Stimulated activated CD4-positive, alpha-beta T cell treated with anti-CD3 and anti-CD28 coated beads, Interleukin-1b, Interleukin-23, amount 100 ng/mL, for 24 hours (primary cell): ENCODE measurements around the gene LIG1.
"Not testable (repeated sequence)": the region's sequence is repeated elsewhere in the genome, so short reads cannot be mapped to it uniquely, and the experiment has no call there.

Experiments used
- DNase-seq, 4 experiments: peaks; one replicate each; pipeline ENCODE4 v3.0.0-alpha.2; 2020; ENCODE audit warnings: low read depth in 4 of 4, low spot score in 1 of 4

The LIG1 gene

DNA sequence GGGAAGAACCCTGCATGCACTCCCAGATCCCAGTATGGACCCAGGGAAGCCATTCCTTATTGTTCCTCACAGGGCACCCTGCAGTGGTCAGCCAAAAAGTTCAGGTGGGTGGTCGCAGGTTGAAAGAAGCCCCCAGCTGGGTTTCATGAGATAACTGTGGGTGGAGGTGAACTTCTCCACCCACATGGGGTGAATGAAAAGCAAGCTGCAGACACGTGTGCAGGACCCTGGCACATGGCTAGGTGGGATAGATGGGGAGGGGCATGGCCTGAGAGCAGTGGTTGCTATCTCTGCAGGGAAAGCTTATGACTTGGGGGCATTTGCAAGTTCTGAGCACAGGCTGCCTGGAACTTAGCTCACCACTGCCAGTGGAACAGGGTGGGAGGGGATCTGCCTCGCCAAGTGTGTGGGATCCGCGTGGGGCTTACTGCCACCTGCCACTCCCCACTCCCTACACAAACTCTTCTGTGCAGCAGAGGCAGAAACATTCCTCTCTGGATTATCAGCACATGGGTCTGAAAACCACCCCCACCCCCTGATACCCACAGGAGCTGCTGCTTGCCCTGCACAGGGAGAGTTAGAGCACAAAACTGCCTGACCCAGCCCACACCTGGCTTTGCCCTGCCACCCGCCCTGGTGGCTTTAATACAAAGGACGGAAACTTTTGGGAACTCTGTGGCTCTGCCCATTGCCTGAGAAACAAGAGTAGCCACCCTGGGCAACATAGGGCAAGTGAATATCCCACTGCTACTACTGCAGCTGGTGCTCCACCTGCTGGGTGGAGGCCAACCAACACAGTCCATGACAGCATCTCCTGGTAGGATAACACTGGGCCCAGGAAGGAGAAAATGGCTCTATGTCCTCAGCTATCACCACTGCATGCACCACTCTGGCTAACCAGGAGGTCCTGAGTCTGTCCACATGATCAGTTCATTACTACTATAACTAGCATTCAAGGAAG, 84.0 kb downstream of the LIG1 start:
- DNase-seq: no peak

DNA sequence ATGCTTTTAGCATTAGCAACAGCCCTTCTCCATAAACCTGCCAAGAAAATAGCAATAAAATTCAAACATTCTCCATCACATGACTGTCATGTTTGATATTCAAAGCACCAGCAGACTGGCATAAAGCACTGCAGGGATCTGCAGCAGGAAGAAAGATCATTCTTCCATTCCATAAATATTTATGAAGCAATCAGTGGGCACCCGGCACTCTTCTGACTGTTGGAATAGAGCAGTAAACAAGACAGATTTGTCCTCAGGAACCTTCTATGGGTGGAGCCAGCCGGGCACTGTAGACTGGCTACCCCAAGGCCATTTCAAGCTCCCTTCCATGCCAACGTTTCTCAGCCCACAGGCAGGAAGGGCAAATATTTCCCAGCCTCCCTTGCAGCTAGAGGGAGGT, 85.1 kb downstream of the LIG1 start:
- DNase-seq: no peak

DNA sequence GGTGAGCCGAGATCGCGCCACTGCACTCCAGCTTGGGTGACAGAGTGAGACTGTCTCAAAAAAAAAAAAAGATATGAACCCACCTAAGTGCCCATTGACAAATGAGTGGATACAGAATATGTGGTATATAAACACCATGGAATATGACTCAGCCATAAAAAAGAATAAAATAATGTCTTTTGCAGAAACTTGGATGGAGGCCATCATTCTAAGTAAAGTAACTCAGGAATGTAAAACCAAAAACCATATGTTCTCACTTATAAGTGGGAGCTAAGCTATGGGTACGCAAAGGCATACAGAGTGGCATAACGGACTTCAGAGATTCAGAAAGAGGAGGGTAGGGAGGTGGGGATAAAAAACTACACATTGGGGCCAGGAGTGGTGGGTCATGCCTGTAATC, 89.0 kb downstream of the LIG1 start:
- DNase-seq: no peak

DNA sequence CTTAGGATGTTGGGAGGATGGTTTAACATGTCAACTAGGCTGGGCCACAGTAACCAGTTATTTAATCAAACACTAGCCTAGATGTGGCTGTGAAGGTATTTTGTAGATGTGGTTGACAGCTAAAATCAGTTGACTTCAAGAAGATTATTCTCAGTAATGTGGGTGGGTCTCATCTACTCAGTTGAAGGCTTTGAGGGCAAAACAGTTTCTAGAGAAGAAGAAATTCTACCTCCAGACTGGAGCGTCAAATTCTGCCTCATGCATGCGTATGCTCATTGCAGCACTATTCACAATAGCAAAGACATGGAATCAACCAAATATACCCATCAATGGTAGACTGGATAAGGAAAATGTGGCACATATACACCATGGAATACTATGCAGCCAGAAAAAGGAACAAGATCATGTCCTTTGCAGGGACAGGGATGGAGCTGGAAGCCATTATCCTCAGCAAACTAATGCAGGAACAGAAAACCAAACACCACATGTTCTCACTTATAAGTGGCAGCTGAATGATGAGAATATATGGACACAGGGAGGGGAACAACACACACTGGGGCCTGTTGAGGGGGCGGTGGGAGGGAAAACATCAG, 99.9 kb downstream of the LIG1 start:
- not testable (repeated sequence) for DNase-seq

DNA sequence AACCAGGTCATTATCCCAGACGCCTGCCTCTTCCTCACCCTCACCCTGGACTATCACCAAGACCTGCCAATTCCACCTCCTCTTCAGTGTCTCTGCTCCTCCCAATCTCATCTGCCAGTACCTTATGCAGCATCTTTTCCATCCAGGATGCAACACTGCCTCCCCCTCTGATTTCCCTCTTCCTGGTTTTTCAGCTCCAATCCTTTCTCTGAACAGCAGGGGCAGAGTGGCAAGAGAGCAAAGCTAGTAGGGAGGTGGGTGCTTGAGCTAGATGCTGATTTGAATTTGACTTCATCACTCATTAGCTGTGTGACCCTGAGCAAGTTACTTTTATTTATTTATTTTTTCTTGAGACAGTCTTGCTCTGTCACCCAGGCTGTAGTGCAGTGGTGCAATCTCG, 100.7 kb downstream of the LIG1 start:
- no peak for DNase-seq
